Fibroblast of lung (primary cell): ENCODE data around the gene CHST3.

Experiments used
- EZH2 ChIP-seq: IDR thresholded peaks from 2 replicates; pipeline ENCODE4 v1.5.1; 2012; ENCODE audit warnings: low read length, control low read depth, mild to moderate bottlenecking; ENCODE audit errors: missing control alignments
- TF ChIP-seq, protein P1 (sequence below), 2 donors: IDR thresholded peaks in 1 of 2; conservative IDR thresholded peaks in 1 of 2; 1 replicate in 1 of 2; 2 replicates in 1 of 2; pipeline ENCODE4 v1.5.1; 2011 to 2012; ENCODE audit warnings: low read length in 2 of 2, control low read depth in 1 of 2, inconsistent platforms in 1 of 2, low read depth in 1 of 2, mild to moderate bottlenecking in 1 of 2

DNA sequence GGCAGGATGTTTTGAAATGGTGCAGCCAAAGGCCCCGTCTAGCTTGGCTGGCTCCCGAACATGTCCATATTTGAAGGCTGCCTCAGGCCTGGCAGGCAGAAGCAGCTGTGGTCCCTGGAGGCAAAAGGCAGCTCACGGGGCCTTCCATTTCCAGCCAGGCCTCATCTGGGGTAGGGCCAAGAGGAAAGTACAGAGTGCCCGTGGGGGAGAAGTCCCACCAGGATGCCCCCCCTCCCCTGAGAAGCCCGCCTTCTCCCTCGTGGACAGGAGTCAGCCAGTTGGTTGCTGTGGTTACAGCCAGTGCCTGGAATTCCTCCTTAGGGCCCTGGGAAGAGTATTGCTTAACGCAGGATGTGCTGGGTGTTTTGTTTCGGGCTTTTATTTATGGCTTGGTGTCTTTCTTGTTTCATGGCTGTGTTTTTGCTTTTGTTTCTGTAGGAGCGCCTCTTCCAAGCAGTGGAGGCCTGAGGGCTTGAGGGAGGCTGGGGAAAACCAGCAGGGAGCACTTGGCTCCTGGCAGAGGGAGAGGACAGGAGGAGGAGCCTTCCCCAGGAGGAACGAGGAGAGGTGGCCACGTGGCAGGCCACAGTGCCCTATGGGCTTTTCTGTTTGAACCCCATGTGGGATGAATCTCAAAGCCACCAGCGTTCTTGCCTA, 45.4 kb downstream of the CHST3 start:
- TF ChIP-seq, protein P1, sequence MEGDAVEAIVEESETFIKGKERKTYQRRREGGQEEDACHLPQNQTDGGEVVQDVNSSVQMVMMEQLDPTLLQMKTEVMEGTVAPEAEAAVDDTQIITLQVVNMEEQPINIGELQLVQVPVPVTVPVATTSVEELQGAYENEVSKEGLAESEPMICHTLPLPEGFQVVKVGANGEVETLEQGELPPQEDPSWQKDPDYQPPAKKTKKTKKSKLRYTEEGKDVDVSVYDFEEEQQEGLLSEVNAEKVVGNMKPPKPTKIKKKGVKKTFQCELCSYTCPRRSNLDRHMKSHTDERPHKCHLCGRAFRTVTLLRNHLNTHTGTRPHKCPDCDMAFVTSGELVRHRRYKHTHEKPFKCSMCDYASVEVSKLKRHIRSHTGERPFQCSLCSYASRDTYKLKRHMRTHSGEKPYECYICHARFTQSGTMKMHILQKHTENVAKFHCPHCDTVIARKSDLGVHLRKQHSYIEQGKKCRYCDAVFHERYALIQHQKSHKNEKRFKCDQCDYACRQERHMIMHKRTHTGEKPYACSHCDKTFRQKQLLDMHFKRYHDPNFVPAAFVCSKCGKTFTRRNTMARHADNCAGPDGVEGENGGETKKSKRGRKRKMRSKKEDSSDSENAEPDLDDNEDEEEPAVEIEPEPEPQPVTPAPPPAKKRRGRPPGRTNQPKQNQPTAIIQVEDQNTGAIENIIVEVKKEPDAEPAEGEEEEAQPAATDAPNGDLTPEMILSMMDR (conservative IDR thresholded peaks at IDR 0.05 in 1 of 2, IDR thresholded peaks at IDR 0.05 in 1 of 2; ENCODE audit: low read depth in 1 of 2, low read length in 2 of 2), result no peak
- TF ChIP-seq EZH2, result no peak
